ENCODE results near the gene ZNF785.
"Not testable (repeated sequence)": the region's sequence is repeated elsewhere in the genome, so short reads cannot be mapped to it uniquely, and the experiment has no call there.

ZNF785 gene

DNA sequence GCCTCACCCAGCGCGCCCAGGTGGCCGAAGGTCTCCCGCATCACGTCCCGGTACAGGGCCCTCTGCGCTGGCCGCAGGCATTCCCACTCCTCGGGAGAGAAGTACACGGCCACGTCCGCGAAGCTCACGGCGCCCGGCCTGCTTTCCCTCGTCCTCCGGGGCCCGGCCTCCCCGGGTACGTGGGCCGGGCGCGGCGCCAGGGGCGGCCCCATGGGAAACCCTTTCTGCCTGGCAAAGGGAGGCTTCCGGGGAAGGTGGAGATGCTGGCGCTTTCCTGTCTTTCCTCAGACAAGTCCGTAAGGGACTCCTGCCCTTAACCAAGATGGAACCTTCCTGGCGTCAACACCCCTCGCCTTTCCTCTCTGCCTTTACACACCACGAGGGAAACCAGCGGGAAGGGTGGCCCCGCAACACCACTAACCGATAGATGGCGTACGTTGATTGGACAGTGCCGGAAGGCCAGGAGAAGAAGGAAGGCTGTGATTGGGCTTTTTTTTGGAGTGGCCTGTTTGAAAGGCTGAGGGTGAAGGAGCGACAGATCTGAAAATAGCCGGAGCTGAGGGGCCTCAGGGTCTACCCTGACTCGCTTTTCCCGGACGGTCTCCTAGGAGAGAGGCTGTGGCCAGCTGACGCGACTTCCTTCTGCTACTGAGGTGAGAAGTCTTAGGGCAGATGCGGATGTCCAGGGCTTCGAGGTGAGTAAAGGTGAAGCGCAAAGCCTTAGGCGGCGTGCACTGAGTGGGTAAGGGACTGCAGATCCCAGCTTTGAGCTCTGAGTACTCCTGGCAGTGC is at the start of gene ZNF785:
Gene ZNF785, minus strand, starts transcription at position 298 of the 792 bp plus-strand sequence. Its CDS starts 86 bp downstream, at position 212.
- peak; percentile 99 for DNase-seq (ENCODE audit: low spot score)

DNA sequence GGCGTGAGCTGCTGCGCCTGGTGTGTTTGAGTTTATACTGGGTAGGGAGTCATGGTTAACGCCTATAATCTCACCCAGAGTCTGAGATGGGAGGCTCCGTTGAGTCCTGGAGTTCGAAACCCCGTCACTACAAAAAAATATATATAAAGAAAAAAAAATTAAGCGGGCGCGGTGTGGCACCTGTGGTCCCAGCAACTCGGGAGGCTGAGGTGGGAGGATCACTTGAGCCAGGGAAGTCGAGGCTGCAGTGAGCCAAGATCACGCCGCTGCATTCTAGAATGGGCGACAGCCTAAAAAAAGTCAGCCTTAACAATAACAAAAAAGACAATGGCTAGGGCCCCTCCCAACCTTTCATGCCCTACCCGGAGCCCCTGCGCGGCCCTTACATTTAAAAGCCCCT is 48.0 kb upstream of the ZNF785 start:
- no peak for DNase-seq (ENCODE audit: low spot score)

GRCh38 chr16:30632454-30632853 is 47.0 kb upstream of the ZNF785 start:
- DNase-seq (ENCODE audit: low spot score): not testable (repeated sequence)

GRCh38 chr16:30628628-30629540 is 43.4 kb upstream of the ZNF785 start:
- DNase-seq (ENCODE audit: low spot score): peak; percentile 91

- DNase-seq (ENCODE audit: low spot score): no peak
Measured at GRCh38 chr16:30626236-30626635, 40.7 kb upstream of the ZNF785 start.

DNA sequence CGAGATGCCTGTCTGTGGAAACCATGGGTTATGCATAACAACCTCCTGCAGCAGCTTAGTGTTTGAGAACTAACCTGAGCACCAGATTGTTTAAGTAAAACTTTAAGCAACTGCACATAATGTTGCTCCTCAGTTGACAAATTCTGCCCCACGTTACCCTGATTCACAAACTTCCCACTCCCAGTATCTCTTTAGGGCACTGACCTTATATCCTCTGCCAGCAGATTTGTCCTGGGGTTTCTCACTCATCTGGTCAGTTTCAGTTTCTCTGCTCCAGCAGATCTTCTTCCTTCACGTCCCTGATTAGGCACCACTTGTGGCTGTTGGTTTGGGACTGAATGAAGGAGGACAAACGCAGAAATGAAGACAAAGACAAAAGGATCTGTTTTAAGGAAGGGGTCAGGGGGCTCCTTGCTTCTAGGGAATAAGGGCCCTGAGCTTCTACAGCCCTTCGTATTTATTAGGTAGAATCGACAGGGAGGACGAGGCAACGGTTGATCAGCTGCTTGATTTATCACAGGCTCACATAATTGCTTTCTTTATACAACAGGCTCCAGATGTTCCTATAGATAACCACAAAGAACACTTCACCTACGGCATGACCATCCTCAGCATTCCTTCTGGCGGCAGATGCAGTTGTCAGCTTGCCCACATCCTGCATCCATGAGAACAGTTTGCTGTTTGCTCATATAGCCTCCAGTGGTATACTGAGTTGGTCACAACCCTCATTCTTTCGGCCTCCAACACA is 38.2 kb upstream of the ZNF785 start:
- no peak for DNase-seq (ENCODE audit: low spot score)

DNA sequence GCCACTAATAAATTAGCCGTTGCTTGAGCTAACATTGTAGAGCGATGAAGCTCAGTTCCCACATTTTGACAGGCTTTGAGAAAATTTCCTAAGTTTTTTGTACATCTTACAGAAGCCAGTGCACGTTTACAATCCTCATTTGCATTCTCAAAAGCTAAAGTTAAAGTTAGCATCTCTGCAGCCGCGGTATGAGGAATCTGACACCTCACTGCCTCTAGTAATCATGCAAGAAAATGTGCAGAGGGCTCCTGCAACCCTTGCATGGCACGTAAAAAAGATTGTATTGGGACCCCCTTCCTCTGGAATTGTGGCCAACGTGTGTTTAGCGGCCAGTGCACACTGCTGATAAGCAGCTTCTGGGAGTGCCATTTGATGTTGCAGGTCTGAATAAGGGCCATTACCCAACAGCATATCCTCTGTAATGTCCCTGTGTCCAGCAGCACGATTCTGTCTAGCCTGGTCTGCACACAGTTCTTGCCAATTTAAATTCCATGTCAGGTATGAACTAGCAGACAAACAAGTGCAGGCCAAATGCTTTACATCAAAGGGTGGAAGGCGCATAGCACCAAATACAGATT is 37.0 kb upstream of the ZNF785 start:
- no peak for DNase-seq (ENCODE audit: low spot score)

DNA sequence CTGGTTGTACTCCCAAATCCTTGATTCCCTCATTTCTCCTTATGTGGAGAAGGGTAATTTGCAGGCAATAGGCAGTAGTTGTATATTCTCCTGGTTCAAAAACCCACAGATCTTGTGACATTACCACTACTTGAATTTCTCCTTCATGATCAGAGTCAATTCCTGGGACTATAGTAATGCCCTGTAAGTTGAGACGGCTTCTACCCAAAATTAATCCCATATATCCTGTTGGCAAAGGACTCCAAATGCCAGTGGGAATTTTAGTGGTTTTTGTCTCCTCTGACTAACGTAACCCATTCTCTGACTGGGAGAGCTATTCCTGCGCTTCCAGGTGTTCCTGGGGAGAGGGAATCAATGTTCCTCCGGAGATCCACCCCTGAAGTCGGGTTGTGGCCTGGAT is 36.3 kb upstream of the ZNF785 start:
- no peak for DNase-seq (ENCODE audit: low spot score)

GRCh38 chr16:30620169-30620568 is 34.7 kb upstream of the ZNF785 start:
- DNase-seq (ENCODE audit: low spot score): no peak

DNA sequence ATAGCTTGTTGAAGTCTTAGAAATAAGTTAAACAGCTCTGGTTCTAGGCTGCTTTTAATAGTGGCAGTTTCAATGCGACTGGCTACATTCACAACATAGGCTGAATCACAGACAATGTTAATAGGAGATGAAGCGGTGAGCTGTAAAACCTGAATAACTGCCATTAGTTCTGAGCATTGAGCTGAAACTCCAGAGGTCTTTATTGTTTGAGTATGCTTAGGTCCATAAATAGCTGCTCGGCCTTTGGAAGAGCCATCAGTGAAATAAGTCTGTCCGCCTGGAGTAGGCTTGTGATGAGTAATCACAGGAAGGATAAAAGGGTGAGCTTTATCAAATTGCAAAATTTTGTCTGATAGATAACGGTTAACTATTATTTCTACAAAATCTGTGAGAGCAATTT is 34.1 kb upstream of the ZNF785 start:
- DNase-seq (ENCODE audit: low spot score): no peak

DNA sequence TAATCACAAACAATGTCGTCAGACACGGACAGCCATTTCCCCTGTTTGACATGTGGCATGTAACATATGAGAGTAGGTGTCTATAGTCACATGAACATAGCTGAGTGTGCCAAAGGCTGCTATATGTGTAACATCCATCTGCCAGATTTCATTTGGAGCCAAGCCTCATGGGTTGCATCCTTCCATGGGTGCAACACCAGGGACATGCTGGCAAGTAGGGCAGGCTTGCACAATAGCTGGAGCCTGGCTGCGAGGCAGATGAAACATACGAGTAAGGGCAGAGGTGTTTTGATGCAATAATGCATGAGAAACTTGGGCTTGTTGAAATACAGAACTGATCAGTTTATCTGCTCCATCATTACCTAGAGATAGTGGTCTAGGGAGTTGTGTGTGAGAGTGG is 33.7 kb upstream of the ZNF785 start:
- DNase-seq (ENCODE audit: low spot score): no peak

DNA sequence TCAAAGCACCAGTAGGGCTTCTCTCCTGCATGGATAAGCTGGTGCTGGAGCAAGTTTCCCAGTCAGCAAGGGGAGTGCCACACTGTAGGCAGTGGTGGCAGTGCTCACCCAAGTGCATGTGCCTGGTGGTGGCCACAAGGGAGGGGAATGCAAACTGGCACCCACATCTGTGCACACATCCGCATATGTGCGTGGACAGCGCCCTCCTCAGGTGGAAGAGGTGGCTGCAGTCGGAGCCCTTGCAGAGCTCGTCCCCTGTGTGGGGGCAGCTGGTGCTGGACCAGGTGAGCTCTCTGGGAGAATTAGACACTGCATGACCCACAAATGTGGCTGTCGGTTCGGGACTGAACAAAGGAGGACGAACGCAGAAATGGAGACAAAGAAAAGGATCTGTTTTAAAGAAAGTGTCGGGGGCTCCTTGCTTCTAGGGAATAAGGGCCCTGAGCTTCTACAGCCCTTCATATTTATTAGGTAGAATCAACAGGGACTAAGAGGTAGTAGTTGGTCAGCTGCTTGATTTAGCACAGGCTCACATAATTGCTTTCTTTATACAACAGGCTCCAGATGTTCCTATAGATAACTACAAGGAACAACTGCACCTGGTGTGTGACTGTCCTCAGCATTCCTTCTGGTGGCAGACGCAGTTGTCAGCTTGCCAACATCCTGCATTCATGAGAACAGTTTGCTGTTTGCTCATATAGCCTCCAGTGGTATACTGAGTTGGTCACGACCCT is 30.0 kb upstream of the ZNF785 start:
- DNase-seq (ENCODE audit: low spot score): peak; percentile 46

DNA sequence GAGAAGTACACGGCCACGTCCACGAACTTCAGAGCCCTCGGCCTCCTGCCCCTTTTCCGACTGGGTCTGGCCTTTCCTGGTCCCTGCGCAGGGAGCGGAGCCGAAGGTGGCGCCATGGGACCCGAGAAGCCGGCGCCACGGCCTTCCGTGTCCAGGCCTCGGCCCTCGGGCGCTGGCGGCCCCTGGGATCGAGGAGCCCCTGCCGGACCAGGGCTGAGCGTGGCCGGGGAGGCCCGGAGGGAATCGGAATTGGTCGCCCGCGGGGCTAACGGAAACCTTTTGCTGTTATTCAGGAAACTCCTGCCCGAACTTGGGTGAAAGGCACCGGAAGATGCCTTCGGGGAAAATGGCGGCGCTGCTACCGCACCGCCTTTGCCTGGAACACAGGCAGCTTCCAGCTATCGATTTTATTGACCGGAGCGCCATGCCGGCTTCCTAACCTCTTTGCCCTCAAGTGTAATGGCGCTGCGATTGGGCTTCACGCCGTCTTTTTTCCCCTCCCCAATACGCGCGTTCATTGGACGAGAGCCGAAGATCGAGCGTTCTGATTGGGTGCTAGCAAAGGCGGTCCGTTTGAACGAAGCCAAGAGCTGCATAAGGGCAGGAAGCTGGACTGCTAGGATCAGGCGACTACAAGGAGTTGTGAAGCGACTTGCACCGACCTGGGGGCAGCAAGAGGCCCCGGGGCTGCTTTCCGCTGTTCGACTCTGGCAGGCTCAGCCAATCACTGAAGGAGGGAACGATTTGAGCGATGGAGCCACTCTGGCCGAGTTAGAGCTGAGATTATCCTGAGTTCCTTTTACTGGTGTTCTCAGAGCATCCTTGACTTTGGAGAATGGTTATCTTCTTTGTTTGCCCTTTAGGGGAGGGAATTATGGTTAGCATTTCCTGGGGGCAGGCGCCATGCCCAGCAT is 24.7 kb upstream of the ZNF785 start, which contains the start of gene ZNF689:
Gene ZNF689, minus strand, starts transcription at position 464 of the 914 bp plus-strand sequence. Its CDS starts 348 bp downstream, at position 116.
- DNase-seq (ENCODE audit: low spot score): peak; percentile 99

- DNase-seq (ENCODE audit: low spot score): no peak
Measured at GRCh38 chr16:30609002-30609925, 23.8 kb upstream of the ZNF785 start.

- no peak for DNase-seq (ENCODE audit: low spot score)
Measured at GRCh38 chr16:30606004-30606403, 20.5 kb upstream of the ZNF785 start.

DNA sequence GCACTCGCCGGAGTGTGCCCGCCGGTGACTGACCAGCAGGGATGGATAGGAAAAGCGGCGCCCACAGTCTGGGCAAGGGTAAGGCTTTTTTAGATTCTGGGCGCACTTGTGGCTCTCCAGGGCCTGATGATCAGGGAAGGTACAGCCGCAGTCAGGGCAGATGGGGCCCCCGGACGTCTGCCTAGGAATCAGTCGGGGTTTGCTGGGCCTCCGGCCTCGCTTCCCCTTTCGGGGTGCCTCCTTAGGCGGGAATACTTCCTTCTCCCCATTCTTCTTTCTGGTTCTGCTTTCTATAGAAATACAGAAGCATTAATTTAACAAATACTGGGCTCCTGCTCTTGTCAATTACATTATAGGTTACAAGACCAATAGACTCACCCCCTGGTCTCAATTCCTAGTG is 19.7 kb upstream of the ZNF785 start:
- DNase-seq (ENCODE audit: low spot score): peak; percentile 43

- DNase-seq (ENCODE audit: low spot score): no peak
Measured at GRCh38 chr16:30604316-30604947, 18.9 kb upstream of the ZNF785 start.

- DNase-seq (ENCODE audit: low spot score): no peak
Measured at GRCh38 chr16:30603945-30604315, 18.4 kb upstream of the ZNF785 start.

All from pons (tissue), 1 donor.